ENCODE data around the gene HLA-G. TPM values are rescaled to one million over a fixed set of nuclear protein-coding genes. Genes with fewer than 3 reads are reported as not detected.

The HLA-G gene
- total and polyA plus RNA-seq, 2 donors (not counting 3 experiments of a cell fraction or from before 2014, with no cell fraction given), result 0.24 TPM; not detected in 1

DNA sequence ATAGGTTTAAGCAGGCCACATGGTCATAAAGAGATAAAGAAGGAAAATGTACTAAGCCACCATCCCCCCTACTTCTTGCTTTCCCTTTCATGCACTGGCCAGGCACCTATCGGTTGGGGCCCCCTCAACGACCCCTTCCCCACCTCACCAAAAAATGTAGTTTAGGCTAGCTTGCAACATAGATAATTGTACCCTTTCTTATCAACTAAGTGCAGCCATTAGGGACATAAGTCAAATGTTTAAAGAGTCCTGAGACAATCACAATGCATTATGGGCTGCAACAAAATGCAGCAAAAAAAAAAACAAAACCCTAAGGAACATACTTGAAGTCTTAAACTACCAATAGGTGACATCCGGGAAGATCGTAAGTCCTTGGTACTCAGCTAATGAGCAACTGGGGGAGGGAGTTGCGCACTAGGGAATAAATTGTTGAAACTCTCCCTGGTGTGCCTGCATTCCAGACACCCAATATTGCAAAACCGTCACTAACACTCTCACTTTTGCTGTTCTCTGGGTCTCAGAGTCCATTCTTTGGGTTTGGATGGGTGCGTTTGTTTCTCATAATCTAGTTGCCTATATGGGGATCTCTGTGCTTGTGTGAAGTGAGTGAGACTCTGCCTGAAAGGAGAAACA, 12.4 kb upstream of the HLA-G start:
- POLR2A ChIA-PET, result no interaction called here
- BruUV-seq (replicated peaks), result no TSS peak
- CTCF ChIA-PET, result interaction anchor here (1.1 kb wide), 1 partner anchor 68 kb away, joined by 3 read pairs; no protein-coding TSS in a partner anchor

More for the DNA sequence above, 12.4 kb upstream of the HLA-G start:
- Histone ChIP-seq H3K79me2 (ENCODE audit: control insufficient read depth, insufficient read depth, low read length) (no peaks in the 10 kb centered on the region), H3K4me1 (ENCODE audit: control insufficient read depth, extremely low read depth, insufficient read depth, low read length) (no peaks in the 10 kb centered on the region), H3K9me1 (replicated peaks; ENCODE audit: control insufficient read depth, extremely low read depth, insufficient read depth, low read length) (no peaks in the 10 kb centered on the region), H3K36me3 (ENCODE audit: control insufficient read depth in 2 of 2, extremely low read depth in 1 of 2, insufficient read depth in 2 of 2, low read length in 2 of 2) (no peaks in the 10 kb centered on the region), H3K27ac (ENCODE audit: insufficient read depth, low read depth, low read length) (no peak overlapping the region), H2AFZ (ENCODE audit: low read depth, low read length) (no peak overlapping the region), H4K20me1 (replicated peaks; ENCODE audit: control insufficient read depth, extremely low read depth, insufficient read depth, low read length) (no peaks in the 10 kb centered on the region), H3K4me2 (ENCODE audit: insufficient read depth, low read length) (no peak overlapping the region), H3K9ac (replicated peaks; ENCODE audit: extremely low read depth, insufficient read depth, low read length) (no peak overlapping the region), H3K9me3 (replicated peaks; ENCODE audit: control insufficient read depth, insufficient read depth, low read length) (no peaks in the 10 kb centered on the region), H3K27me3 (ENCODE audit: control insufficient read depth in 2 of 2, insufficient read depth in 2 of 2, low read length in 2 of 2) (peaks cover under 1 to 5% of the 10 kb centered on the region in 2 experiments), H3K4me3 (replicated peaks in 1 of 3; ENCODE audit: insufficient read depth in 1 of 3, low read depth in 1 of 3, low read length in 3 of 3) (no peak overlapping the region)
- dilution Hi-C loops (cut with MboI; ENCODE audit: extremely low pct_ligation_motif_present, low sequenced_read_pairs) (no loop called here), intact Hi-C loops (cut with micrococcal nuclease) (no loop called here)
- FAIRE-seq, result no peak
- DNase-seq (ENCODE audit: low read depth, low spot score), result no peak
- TF ChIP-seq, protein P1, sequence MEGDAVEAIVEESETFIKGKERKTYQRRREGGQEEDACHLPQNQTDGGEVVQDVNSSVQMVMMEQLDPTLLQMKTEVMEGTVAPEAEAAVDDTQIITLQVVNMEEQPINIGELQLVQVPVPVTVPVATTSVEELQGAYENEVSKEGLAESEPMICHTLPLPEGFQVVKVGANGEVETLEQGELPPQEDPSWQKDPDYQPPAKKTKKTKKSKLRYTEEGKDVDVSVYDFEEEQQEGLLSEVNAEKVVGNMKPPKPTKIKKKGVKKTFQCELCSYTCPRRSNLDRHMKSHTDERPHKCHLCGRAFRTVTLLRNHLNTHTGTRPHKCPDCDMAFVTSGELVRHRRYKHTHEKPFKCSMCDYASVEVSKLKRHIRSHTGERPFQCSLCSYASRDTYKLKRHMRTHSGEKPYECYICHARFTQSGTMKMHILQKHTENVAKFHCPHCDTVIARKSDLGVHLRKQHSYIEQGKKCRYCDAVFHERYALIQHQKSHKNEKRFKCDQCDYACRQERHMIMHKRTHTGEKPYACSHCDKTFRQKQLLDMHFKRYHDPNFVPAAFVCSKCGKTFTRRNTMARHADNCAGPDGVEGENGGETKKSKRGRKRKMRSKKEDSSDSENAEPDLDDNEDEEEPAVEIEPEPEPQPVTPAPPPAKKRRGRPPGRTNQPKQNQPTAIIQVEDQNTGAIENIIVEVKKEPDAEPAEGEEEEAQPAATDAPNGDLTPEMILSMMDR (IDR thresholded peaks at IDR 0.05; ENCODE audit: extremely low read depth in 1 of 2, insufficient read depth in 1 of 2, low read depth in 1 of 2, low read length in 2 of 2), result no peak
- TF ChIP-seq POLR2AphosphoS5 (IDR thresholded peaks at IDR 0.05; ENCODE audit: insufficient read depth, low read depth, low read length), result no peak
- no peak for TF ChIP-seq JUN (IDR thresholded peaks at IDR 0.05; ENCODE audit: borderline replicate concordance, insufficient read depth, insufficient read length, low read depth)
- no peak for TF ChIP-seq FOS (IDR thresholded peaks at IDR 0.05; ENCODE audit: borderline replicate concordance, insufficient read depth, low read length)
- TF ChIP-seq GATA2 (IDR thresholded peaks at IDR 0.05; ENCODE audit: insufficient read depth, insufficient read length, low read depth, low read length), result no peak
- TF ChIP-seq POLR2A (IDR thresholded peaks at IDR 0.05; ENCODE audit: low read depth, low read length), result no peak

All from endothelial cell of umbilical vein (primary cell).